ENCODE measurements around the gene ARGLU1.
A peak's percentile ranks its signal among the peaks of the same experiment; 100 is the strongest.

Gene ARGLU1

DNA sequence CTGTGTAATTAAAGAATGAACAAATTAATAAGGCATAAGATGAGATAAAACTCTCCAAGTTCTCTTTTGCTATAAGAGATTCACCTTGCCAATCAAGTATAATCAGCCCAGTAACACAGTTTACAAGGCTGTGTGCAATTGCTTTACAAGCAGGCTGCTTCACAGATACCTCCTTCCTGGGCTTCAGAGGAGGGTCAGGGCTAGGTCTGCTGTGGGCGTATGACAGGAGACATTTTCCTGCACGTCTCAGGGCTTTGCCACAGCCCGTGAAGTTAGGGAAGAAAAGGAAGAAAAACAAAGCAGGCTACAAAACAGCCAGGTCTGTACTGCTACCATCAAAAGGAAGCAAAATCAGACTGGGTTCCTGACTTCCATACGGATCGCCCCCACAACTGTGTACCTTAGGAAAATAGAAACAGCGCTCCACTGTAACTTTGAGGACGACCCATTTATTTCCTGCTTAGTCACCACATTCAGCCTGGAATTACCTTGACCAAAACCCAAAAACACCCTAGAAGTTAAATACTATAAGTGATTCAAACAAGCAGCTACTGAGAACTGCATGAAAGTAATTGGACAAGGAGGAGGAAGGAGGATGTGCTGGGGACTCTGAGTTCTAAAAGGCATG is 44.9 kb downstream of the ARGLU1 start:
- DNase-seq, result no peak

- DNase-seq, result no peak
Observed at GRCh38 chr13:106522112-106522705, 45.7 kb downstream of the ARGLU1 start.

GRCh38 chr13:106521095-106521799 is 46.7 kb downstream of the ARGLU1 start:
- no peak for DNase-seq

DNA sequence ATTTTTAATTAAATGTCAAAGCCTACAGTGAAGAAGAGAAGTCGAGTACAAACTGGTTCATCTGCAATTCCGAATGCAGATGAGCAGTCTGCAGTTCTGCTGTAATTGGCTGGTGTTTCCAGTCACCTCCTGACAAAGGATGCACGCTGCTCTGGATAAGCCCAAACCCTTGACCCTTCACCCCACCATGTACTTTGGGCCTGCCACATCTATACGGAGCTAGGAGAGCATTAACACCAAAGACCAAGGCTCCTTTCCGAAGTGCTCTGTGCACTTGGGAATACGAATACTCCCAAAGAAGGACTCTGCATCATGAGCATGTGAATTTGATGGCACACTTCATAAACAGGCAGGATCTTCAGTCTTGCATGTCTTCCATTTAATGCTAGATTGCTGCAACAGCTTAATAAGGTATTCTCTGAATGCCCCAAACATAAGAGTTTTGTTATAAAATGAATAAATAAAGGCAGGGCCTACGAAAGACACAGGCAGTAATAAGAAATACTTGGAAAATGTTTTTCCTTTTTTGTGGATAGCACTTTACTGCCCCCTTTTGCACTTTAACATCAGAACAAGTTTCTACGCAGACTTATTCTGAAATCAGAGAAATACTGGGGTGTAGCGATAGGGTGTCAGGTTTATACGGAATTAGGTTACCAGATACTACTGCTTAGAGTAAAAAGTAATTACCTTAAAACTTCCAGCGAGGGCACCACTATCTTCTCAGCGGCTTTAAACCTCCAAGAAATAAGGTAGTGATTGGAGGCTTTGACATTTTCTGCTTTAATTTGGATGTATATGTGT is 47.5 kb downstream of the ARGLU1 start:
- peak; percentile 60 for DNase-seq

GRCh38 chr13:106518512-106518911 is 49.4 kb downstream of the ARGLU1 start:
- DNase-seq, result no peak

- no peak for DNase-seq
Observed at GRCh38 chr13:106517109-106517847, 50.7 kb downstream of the ARGLU1 start.

DNA sequence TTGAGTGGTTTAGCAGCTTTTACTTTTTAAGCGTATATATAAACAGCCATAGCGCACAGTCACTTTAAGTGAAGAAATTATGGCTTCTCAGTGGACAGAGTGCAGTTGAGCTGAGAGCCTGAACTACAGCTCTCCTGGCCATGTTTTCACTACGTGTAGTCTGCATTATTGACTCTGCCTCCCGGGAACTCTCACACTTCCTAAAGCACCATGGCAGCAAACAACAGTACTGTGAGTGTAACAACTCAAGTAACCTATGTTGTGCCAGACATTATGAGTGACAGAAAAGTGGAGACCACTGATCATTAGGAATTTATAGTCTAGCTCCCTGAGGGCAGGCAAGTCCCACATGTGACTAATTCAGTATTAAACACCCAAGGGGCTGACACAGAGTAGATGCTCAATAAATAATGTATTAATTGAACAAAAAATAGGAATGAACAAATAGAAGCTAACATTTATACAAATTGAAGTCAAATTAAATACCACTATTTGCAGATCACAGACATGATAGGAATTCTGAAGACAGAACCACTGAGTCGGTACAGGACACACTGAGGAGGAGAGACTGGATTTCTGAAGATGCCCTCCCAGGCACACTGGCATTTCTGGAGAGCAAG is 52.2 kb downstream of the ARGLU1 start:
- DNase-seq, result no peak

DNA sequence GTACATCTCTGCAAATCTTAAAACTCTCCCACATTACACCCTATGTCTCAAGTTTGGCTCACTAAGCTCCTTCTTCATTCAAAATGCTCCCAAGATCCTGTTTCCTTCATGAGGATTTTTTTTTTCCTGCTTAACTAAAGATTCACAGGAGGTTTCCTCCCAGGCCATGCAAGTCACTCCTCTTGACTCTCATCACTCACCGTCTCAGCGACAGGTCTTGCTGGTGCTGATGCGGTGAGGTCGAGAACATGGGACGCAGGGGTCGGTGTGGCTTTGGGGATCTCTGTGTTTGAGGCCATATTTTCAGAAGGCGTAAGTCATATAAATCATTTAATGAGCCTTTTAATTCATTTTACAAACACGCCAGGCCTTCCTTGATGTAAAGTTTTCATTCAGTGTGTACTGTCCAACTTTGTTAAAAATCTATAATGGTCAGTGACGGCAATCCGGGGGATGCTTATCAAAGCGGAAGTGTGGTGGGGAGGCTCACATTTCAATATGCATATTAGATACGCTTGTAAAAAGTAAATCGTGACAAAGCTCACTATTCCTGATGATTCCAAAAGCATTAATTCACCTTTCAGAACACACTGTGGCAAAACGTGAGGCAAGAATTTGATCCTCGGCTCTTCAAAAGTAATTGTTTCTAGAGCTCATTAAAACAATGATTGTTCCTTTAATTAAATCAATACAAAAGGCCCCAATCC is 52.9 kb downstream of the ARGLU1 start:
- DNase-seq, result no peak

DNA sequence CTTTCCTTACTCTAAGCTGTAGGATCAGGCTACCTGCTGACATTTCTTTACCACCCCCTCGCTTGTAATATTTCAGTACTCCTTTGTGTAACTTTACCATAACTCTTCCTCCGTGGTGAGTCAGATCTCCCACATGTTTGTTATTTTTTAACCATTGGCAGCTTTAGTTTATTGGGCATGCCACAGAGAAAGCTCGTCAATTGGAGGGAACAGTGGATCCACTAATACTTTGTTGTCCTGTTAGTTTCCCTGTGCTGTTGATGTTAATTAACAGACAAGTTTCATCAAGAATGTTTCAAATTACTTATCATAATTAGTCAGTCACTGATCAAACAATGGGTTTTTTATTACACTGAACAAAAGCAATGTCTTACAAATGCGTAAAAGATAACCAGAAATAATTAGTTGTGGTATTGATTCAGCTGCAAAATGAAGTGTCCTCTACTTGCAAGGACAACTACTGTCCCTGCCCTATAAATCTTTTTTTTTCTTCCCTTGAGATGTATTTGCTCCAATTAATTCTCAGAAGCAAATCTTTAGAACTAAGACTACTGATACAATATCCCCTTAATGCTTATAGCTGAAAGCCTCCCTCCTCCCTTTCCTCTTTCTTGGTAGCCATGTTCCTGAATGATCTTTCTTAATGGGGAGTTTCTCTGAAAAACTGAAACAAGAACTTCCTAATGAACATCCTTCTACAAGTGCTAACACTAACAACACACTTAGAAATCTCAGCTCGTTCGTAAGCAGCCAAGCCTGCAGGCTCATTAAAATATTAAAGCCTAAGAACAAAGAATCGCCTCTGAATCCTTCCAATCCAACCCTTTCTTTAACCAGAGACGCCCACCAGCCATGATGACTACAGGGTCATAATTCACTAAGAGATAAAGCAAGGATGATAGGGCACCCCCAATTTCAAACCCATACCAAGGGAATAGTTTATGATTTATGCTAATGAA is 54.6 kb downstream of the ARGLU1 start:
- DNase-seq, result peak; percentile 49

DNA sequence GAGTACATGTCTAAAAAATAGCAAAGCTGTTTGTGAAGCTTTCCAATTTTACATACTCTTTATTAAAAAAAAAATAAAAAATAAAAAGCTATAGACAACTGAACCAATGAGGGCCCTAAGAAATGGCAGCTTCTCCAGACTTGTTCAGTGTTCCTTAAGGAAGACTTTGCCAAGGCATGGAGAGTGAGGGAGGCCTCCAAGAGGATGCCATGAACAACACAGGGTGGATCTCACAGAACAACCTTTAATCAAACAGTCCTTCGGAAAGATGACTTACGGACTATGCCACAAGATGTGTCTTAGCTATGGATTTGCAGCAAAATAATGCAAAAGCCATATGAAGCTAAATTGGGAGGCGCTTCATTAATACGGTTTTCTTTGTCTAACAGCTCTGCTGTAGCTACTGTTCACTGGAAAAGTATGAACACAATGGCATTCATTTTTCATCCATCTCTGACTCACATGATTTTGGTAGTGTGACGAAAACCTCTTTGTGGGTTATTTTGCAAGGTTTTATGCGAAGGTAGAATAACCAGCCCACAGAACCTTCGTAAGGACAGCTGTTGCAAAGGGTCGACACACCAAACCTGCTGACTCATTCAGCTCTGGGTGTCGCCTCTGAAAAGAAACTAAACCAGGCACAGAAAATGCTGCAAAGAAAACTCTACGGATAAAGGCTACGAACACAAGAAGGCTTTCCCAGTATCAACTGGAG is 60.2 kb downstream of the ARGLU1 start:
- DNase-seq, result peak; percentile 98

GRCh38 chr13:106506286-106506685 is 61.7 kb downstream of the ARGLU1 start:
- no peak for DNase-seq

DNA sequence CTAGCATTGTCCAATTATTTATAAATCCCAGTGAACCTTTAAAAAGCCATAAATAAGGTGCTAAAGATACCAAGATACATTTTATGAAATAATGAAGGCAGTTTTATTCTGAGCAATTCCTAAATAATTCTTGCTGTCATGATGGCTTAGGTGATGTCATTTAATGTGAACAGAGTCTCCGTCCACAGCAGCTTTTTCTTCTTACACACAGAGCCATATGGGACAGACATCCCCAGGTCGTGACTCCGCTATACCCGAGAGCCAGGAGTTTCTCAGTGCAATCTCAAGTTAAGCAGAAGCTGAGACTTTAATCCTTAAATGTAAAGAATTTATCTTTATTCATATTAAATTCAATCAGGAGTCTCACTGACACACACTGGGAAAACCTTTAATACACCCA is 62.2 kb downstream of the ARGLU1 start:
- no peak for DNase-seq

- no peak for DNase-seq
Observed at GRCh38 chr13:106505295-106505694, 62.6 kb downstream of the ARGLU1 start.

GRCh38 chr13:106503730-106504453 is 64.0 kb downstream of the ARGLU1 start:
- DNase-seq, result no peak

DNA sequence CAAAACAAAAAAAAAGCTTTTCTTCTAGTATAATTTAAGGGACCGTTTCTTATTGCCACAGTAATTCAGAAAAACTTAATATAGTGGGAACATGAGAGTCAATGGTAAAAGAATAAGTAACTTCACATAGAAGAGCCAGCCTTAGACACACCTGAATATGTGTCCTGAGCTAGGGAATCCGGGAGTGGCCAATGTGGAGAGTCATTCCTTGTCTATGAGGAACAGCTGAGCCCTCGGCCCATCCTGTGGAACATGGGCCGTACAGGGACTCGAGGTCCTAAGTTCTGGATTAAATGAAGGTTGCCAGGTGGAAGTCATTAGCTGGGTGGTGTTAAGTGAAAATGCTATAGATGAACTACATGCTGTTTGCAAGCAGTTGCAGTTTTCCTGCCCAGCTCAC is 64.7 kb downstream of the ARGLU1 start:
- no peak for DNase-seq

DNA sequence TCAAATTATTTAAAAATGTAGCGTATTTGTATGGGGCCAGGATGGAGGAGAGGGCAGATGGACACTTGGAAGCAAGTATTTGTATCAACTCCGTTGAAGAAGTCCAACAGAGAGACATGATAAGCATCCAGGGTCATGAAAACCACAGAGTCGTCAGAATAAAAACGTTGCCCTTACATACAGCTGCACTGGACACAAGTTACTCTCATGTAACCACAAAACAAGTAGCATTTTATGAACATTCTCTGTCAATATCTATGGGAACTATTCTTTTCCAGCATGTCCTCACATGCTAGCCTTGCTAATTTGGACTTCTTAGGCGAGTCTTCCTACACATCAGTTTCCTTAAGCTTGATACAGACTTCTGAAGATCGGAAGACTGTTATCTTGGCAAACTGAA is 67.5 kb downstream of the ARGLU1 start:
- DNase-seq, result no peak

DNA sequence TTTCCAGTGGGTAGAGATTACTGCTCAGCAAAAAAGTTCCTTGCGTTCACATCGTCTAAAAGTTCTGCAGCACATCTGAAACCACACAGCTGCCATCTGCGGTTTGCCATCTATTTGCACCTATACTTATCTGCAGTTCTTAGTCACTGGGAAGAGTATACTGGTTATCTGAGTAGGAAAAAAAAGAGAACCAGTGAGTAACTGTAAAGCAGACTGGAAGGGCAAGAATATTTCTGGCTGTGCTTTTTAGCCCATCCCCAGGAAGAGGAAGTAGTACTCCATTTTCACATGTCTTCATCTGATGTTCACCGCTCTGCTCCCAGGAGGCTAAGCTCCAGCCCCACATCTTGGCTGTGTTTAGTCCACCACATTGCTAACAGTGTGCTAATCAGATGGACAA is 68.0 kb downstream of the ARGLU1 start:
- peak; percentile 45 for DNase-seq

DNA sequence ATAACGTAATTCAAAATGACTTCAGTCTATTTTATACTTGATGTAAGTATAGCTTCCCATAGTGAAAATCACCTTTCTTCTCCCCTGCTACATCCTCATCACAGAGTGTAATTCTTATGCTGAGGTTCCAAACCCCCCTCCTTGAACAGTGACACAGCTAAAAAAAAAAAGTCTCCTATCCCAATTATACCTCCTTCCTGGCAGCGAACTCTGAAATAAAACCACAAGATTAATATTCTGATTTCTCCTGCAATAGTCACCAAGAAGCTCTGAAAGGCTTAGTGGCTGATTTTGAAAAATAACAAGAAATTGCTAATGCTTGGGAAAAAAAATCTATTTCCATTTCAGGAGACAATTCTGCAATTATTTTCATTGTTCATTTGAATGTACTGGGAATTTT is 68.8 kb downstream of the ARGLU1 start:
- DNase-seq, result no peak

DNA sequence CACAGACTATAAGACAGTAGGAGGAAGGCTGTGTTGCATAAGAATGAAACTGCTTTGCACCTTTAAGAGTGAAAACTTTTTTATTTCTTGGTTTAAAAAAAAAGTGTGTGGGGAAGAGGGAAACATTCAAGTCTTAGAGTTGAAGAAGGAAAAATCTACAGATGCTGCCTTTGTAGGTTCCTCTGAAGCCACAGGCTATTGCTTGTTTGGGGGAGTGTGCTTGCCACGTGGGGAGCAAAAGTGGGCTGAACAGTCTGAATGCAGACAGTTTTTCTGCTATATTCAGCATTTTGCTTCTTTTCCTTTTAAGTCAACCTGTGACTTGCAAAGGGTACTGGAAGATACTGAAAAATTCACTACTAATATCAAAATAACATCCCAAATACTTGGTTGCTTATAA is 69.4 kb downstream of the ARGLU1 start:
- no peak for DNase-seq
